HL-60/S4 treated with retinoic acid at 250 ng/mL for 4 days and 3 days (cell line): Measurements from ENCODE around the gene DNAH17.

Experiments
- in situ Hi-C: fragments of 300-500 bp; cut with MboI; formaldehyde crosslinking; loops from 2 replicates; pipeline ENCODE4 v1.7.0; 2022; ENCODE audit warnings: low sequenced_read_pairs

DNAH17 gene

GRCh38 chr17:78577296-78577695 lies at the start of gene DNAH17:
Gene DNAH17 (minus strand): TSS chr17:78577396. CDS start chr17:78575057, 2,339 bp downstream.
- in situ Hi-C loops = no loop called here

GRCh38 chr17:78624324-78625151 lies 47.3 kb upstream of the DNAH17 start:
- in situ Hi-C loops = no loop called here

- in situ Hi-C loops = no loop called here
These were observed 46.3 kb upstream of the DNAH17 start for GRCh38 chr17:78623541-78623940.

- in situ Hi-C loops = no loop called here
These were observed 45.5 kb upstream of the DNAH17 start for GRCh38 chr17:78622491-78623265.

- in situ Hi-C loops = no loop called here
These were observed 44.7 kb upstream of the DNAH17 start for GRCh38 chr17:78621720-78622490.

- in situ Hi-C loops = no loop called here
These were observed 42.9 kb upstream of the DNAH17 start for GRCh38 chr17:78620099-78620498.

- in situ Hi-C loops = no loop called here
These were observed 42.1 kb upstream of the DNAH17 start for GRCh38 chr17:78619334-78619733.

- in situ Hi-C loops = no loop called here
These were observed 41.3 kb upstream of the DNAH17 start for GRCh38 chr17:78618264-78619066.

- in situ Hi-C loops = no loop called here
These were observed 40.4 kb upstream of the DNAH17 start for GRCh38 chr17:78617511-78618061.

GRCh38 chr17:78616946-78617345 lies 39.8 kb upstream of the DNAH17 start:
- in situ Hi-C loops = no loop called here

- in situ Hi-C loops = no loop called here
These were observed 38.4 kb upstream of the DNAH17 start for GRCh38 chr17:78615631-78616030.

GRCh38 chr17:78613416-78613815 lies 36.2 kb upstream of the DNAH17 start:
- in situ Hi-C loops = no loop called here

- in situ Hi-C loops = no loop called here
These were observed 34.4 kb upstream of the DNAH17 start for GRCh38 chr17:78611607-78612006.

- in situ Hi-C loops = no loop called here
These were observed 33.8 kb upstream of the DNAH17 start for GRCh38 chr17:78610951-78611511.

GRCh38 chr17:78609191-78609641 lies 32.0 kb upstream of the DNAH17 start:
- in situ Hi-C loops = no loop called here

GRCh38 chr17:78608804-78609186 lies 31.6 kb upstream of the DNAH17 start:
- in situ Hi-C loops = no loop called here

GRCh38 chr17:78608122-78608803 lies 31.1 kb upstream of the DNAH17 start:
- in situ Hi-C loops = no loop called here

- in situ Hi-C loops = no loop called here
These were observed 29.8 kb upstream of the DNAH17 start for GRCh38 chr17:78607038-78607437.

GRCh38 chr17:78605886-78606285 lies 28.7 kb upstream of the DNAH17 start:
- in situ Hi-C loops = no loop called here
